Tibial artery (tissue), 4 donors: ENCODE data around the gene CHRNE.

ENCODE experiments used
- DNase-seq, 2 donors: peaks; one replicate each; pipeline ENCODE4 v3.0.0-alpha.2; 2019
- H3K27ac ChIP-seq, 2 donors: fragments of 200-600 bp; sonication (generic) in 1 of 2; 1 replicate in 1 of 2; 2 replicates in 1 of 2; pipeline ENCODE4 v1.5.1; 2018 to 2019; ENCODE audit warnings: mild to moderate bottlenecking in 1 of 2
- H3K27me3 ChIP-seq, 2 donors: fragments of 200-600 bp; sonication (generic) in 1 of 2; one replicate each; pipeline versions ENCODE4 v1.5.1 to v1.6.0; 2016 to 2019
- H3K36me3 ChIP-seq, 3 donors: fragments of 200-600 bp; sonication (generic) in 2 of 3; one replicate each; pipeline ENCODE4 v1.5.1; 2016 to 2019; ENCODE audit warnings: mild to moderate bottlenecking in 2 of 3
- H3K4me1 ChIP-seq, 4 donors: fragments of 200-600 bp; sonication (generic) in 2 of 4; 1 replicate in 3 of 4; 2 replicates in 1 of 4; pipeline ENCODE4 v1.5.1; 2016 to 2019
- H3K4me3 ChIP-seq, 2 donors: fragments of 200-600 bp; sonication (generic) in 1 of 2; 1 replicate in 1 of 2; 2 replicates in 1 of 2; pipeline ENCODE4 v1.5.1; 2018 to 2019; ENCODE audit warnings: mild to moderate bottlenecking in 2 of 2
- H3K9me3 ChIP-seq, 3 donors: fragments of 200-600 bp; sonication (generic) in 1 of 3; one replicate each; pipeline ENCODE4 v1.5.1; 2016 to 2019
- intact Hi-C: fragments of 100-400 bp; cut with DNase I; formaldehyde crosslinking; loops from one replicate; pipeline ENCODE4 v1.15.0; 2023; ENCODE audit warnings: low total_unique reads
- TF ChIP-seq, protein P1 (sequence below), 2 experiments: fragments of 200-600 bp in 1 of 2; fragments of 450-650 bp in 1 of 2; IDR thresholded peaks; one replicate each; pipeline ENCODE4 v1.5.1; 2017 to 2019; ENCODE audit warnings: antibody characterized with exemption in 2 of 2, mild to moderate bottlenecking in 1 of 2, moderate library complexity in 1 of 2

CHRNE gene

DNA sequence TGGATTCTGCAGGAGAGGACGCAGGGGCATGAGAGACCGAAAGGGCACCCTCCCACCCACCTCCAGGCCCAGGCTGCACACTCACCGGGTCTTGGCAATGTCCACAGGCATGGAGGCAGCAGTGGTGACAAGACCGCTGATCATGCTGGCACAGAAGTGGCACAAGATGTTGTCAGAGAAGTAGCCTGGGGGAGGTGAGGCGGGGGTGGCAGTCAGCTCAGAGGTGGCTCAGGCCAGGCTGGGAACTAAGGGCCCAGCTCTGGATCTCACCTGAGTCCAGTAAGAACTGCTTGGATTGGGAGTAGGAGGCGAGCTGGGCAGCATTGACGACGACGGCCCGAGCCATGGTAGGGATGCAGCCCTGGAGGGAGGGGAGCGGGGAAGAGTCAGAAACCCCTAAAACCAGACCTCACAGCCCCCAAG, 35.2 kb upstream of the CHRNE start:
- peaks cover 4 to 49% (median 30%) of the 10 kb centered on the region in 4 donors for H3K4me1 ChIP-seq
- peaks cover 25 to 44% (median 25%) of the 10 kb centered on the region in 3 donors for H3K36me3 ChIP-seq
- peak overlapping the region in 1 of 2 donors; percentile 85 for H3K27ac ChIP-seq
- DNase-seq = no peak
- TF ChIP-seq, protein P1, sequence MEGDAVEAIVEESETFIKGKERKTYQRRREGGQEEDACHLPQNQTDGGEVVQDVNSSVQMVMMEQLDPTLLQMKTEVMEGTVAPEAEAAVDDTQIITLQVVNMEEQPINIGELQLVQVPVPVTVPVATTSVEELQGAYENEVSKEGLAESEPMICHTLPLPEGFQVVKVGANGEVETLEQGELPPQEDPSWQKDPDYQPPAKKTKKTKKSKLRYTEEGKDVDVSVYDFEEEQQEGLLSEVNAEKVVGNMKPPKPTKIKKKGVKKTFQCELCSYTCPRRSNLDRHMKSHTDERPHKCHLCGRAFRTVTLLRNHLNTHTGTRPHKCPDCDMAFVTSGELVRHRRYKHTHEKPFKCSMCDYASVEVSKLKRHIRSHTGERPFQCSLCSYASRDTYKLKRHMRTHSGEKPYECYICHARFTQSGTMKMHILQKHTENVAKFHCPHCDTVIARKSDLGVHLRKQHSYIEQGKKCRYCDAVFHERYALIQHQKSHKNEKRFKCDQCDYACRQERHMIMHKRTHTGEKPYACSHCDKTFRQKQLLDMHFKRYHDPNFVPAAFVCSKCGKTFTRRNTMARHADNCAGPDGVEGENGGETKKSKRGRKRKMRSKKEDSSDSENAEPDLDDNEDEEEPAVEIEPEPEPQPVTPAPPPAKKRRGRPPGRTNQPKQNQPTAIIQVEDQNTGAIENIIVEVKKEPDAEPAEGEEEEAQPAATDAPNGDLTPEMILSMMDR (IDR thresholded peaks at IDR 0.05) = no peak
- H3K4me3 ChIP-seq = no peak overlapping the region
- intact Hi-C loops = loop anchor here (5.0 kb wide), 1 partner anchor 44 kb away; no protein-coding TSS in a partner anchor
- no peaks in the 10 kb centered on the region for H3K27me3 ChIP-seq
- no peaks in the 10 kb centered on the region for H3K9me3 ChIP-seq

DNA sequence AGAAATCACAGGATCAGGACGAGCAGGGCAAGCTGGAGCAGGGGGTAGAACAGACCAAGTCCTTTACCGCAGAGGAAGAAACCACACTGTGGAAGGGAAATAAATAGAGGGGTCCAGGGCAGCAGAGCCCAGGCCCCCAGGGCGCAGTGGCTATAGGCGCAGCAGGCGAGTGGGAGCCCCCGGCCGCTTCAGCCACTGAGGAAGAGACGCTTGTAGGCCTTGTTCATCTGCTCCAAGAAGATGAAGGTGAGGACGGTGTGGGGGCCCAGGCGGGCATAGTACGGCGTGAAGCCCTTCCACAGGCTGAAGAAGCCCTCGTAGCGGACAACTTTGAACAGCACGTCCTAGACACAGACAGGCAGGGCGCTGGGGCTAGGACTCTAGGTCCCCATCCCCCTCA, 34.7 kb upstream of the CHRNE start:
- Histone ChIP-seq H3K27me3 (no peaks in the 10 kb centered on the region), H3K4me3 (no peak overlapping the region), H3K27ac (no peak overlapping the region), H3K4me1 (peaks cover 4 to 45% (median 28%) of the 10 kb centered on the region in 4 donors), H3K9me3 (no peaks in the 10 kb centered on the region), H3K36me3 (peaks cover 20 to 39% (median 20%) of the 10 kb centered on the region in 3 donors)
- TF ChIP-seq, protein P1 (IDR thresholded peaks at IDR 0.05) = no peak
- DNase-seq = no peak
- intact Hi-C loops = loop anchor here (5.0 kb wide), 1 partner anchor 45 kb away; no protein-coding TSS in a partner anchor

DNA sequence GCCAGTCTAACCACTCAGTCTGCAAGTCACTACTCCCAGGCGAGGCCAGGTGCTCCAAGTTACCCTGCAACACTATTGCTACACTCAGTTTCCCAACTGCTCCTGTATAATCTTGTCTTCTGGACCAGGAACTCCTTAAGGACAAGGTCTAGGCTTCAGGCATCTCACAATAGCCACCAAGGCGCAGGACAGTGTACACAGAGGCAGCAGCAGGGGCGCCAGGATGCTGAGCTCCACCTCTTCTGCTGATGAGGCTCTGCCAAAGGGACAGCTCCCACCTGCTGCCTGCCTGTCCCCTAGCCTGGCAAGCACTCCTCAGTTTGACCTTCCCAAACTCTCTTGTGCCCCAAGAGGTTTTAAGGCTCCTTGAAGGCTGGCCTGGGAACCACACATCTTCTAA, 33.5 kb upstream of the CHRNE start:
- peaks cover 14 to 31% (median 14%) of the 10 kb centered on the region in 3 donors for H3K36me3 ChIP-seq
- TF ChIP-seq, protein P1 (IDR thresholded peaks at IDR 0.05) = no peak
- intact Hi-C loops = loop anchor here (5.0 kb wide), 1 partner anchor 46 kb away; no protein-coding TSS in a partner anchor
- no peaks in the 10 kb centered on the region for H3K27me3 ChIP-seq
- H3K4me3 ChIP-seq = no peak overlapping the region
- H3K9me3 ChIP-seq = no peaks in the 10 kb centered on the region
- H3K4me1 ChIP-seq = peaks cover 4 to 39% (median 23%) of the 10 kb centered on the region in 4 donors
- H3K27ac ChIP-seq = no peak overlapping the region
- no peak for DNase-seq

DNA sequence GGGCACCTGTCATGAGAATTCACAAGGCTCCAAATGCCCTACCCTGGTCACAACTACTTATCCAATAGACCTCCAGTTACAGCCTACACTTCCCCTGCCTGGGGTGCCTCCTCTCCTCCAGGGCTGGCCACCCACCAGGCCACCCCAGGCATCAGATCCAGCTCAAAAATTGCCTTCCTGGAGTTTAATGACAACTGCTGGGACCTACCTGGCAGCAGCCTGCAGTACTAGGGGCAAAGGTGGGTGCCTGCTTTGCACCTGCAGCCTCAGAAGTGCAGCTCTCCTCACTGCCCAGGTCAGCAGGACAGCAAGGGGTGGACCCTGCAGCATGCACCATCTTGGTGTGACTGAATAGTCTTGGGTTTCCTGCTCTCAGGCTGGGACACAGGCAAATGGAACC, 32.8 kb upstream of the CHRNE start:
- TF ChIP-seq, protein P1 (IDR thresholded peaks at IDR 0.05) = no peak
- no peak overlapping the region for H3K27ac ChIP-seq
- H3K4me3 ChIP-seq = no peak overlapping the region
- H3K4me1 ChIP-seq = peaks cover 4 to 31% (median 15%) of the 10 kb centered on the region in 4 donors
- H3K36me3 ChIP-seq = peaks cover 14 to 31% (median 14%) of the 10 kb centered on the region in 3 donors
- intact Hi-C loops = loop anchor here (5.0 kb wide), 1 partner anchor 47 kb away; no protein-coding TSS in a partner anchor
- H3K9me3 ChIP-seq = no peaks in the 10 kb centered on the region
- DNase-seq = no peak
- no peaks in the 10 kb centered on the region for H3K27me3 ChIP-seq

DNA sequence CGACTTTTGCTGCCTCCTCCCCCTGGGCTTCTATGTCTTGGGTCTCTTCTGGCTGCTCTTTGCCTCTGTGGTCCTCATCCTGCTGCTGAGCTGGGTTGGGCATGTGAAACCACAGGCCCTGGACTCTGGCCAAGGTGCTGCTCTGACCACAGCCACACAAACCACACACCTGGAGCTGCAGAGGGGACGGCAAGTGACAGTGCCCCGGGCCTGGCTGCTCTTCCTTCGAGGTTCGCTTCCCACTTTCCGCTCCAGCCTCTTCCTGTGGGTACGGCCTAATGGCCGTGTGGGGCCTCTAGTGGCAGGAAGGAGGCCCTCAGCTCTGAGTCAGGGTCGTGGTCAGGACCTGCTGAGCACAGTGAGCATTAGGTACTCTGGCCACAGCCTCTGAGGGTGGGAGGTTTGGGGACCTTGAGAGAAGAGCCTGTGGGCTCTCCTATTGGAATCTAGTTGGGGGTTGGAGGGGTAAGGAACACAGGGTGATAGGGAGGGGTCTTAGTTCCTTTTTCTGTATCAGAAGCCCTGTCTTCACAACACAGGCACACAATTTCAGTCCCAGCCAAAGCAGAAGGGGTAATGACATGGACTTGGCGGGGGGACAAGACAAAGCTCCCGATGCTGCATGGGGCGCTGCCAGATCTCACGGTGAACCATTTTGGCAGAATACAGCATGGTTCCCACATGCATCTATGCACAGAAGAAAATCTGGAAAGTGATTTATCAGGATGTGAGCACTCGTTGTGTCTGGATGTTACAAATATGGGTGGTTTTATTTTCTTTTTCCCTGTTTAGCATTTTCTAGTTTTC, 31.5 kb upstream of the CHRNE start:
- no peak for DNase-seq
- Histone ChIP-seq H3K9me3 (no peaks in the 10 kb centered on the region), H3K36me3 (peaks cover 14 to 35% (median 14%) of the 10 kb centered on the region in 3 donors), H3K27me3 (no peaks in the 10 kb centered on the region), H3K4me1 (peaks cover 4 to 29% (median 14%) of the 10 kb centered on the region in 4 donors), H3K27ac (no peak overlapping the region), H3K4me3 (no peak overlapping the region)
- intact Hi-C loops = no loop called here
- TF ChIP-seq, protein P1 (IDR thresholded peaks at IDR 0.05) = no peak
